ENCODE data around the gene PDSS2.
"Not testable (repeated sequence)": the region's sequence is repeated elsewhere in the genome, so short reads cannot be mapped to it uniquely, and the experiment has no call there.

The PDSS2 gene

DNA sequence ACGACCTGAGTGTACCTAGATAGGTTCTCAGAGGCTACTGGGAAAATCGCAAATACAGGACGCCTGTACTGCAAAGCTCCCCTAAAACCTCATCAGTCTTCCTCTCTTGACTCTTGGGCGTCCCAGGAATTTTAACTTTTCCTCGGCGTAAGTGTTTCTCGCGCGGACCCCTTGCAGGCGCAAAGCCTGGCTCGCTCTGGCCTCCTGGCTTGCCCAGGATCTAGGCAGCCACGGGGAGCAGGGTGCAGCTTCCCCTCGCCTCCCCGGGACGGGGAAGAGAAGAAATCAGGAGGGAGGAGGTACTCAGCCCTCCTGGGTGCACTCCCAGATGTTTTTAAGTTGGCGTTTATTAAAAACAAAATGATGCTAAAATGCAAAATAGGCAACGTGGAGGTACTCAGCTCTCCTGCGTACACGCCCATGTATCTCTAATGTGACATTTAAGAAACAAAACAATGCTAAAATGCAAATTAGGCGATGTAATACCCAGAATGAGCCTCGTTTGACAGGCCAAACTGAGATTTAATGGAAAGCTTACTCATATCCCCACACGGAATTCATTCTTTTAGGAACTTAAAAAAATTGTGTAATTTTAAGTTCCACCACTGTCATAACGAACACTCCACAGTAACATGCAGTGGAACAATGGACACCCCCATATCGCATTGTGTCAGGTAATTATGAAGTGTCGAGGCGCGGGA is 29.0 kb upstream of the PDSS2 start:
- Histone ChIP-seq H3K9me2 (replicated peaks; ENCODE audit: control insufficient read depth, low read length) (no peaks in the 10 kb centered on the region), H3K79me2 (ENCODE audit: control insufficient read depth, low read length) (peaks cover 30% of the 10 kb centered on the region), H3F3A (ENCODE audit: control insufficient read depth, insufficient read depth) (peaks cover 7% of the 10 kb centered on the region), H3K27me3 (ENCODE audit: control insufficient read depth, low read length) (peaks cover 15% of the 10 kb centered on the region), H4K20me1 (ENCODE audit: control insufficient read depth, insufficient read depth, low read depth, low read length) (no peaks in the 10 kb centered on the region), H3K4me1 (ENCODE audit: control insufficient read depth, low read length) (peaks cover 38% of the 10 kb centered on the region), H3K9me3 (ENCODE audit: control insufficient read depth, insufficient read depth, low read length) (no peaks in the 10 kb centered on the region), H3K4me2 (ENCODE audit: low read length) (peak overlapping the region; percentile 94), H3K27ac (ENCODE audit: low read depth, low read length) (no peak overlapping the region), H3K4me3 (ENCODE audit: low read length) (peak overlapping the region; percentile 87), H3K36me3 (ENCODE audit: control insufficient read depth, low read length) (0 out of 2 replicates have a peak, but pooled peaks cover 3% of the 10 kb centered on the region)
- no peak for TF ChIP-seq EZH2phosphoT487 (IDR thresholded peaks at IDR 0.05; ENCODE audit: borderline replicate concordance, low read length)
- TF ChIP-seq, protein P1, sequence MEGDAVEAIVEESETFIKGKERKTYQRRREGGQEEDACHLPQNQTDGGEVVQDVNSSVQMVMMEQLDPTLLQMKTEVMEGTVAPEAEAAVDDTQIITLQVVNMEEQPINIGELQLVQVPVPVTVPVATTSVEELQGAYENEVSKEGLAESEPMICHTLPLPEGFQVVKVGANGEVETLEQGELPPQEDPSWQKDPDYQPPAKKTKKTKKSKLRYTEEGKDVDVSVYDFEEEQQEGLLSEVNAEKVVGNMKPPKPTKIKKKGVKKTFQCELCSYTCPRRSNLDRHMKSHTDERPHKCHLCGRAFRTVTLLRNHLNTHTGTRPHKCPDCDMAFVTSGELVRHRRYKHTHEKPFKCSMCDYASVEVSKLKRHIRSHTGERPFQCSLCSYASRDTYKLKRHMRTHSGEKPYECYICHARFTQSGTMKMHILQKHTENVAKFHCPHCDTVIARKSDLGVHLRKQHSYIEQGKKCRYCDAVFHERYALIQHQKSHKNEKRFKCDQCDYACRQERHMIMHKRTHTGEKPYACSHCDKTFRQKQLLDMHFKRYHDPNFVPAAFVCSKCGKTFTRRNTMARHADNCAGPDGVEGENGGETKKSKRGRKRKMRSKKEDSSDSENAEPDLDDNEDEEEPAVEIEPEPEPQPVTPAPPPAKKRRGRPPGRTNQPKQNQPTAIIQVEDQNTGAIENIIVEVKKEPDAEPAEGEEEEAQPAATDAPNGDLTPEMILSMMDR (IDR thresholded peaks at IDR 0.05; ENCODE audit: low read depth, low read length, poor library complexity, severe bottlenecking): no peak

DNA sequence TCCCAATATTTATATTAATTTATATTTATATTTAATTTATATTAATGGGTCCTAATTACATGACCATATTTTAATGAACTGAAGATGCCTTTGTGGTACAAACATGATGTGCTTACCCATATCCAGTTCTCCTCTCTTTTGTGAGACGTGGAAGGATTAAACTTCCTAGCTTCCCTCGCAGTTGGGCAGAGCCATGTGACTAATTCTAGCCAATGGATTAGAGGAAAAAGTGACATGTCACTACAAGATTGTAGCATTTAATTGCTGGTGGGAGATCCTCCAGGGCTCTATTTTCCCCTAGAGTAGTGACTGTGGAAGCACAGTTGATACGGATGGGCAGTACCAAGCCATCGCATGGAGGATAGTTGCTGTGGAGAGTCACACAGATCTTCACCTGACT is 25.8 kb upstream of the PDSS2 start:
- no peak overlapping the region for H3K4me3 ChIP-seq (ENCODE audit: low read length)
- no peak overlapping the region for H3K27ac ChIP-seq (ENCODE audit: low read depth, low read length)
- TF ChIP-seq EZH2phosphoT487 (IDR thresholded peaks at IDR 0.05; ENCODE audit: borderline replicate concordance, low read length): no peak
- TF ChIP-seq, protein P1 (IDR thresholded peaks at IDR 0.05; ENCODE audit: low read depth, low read length, poor library complexity, severe bottlenecking): no peak
- H3K4me1 ChIP-seq (ENCODE audit: control insufficient read depth, low read length): peaks cover 19% of the 10 kb centered on the region
- peaks cover 15% of the 10 kb centered on the region for H3K27me3 ChIP-seq (ENCODE audit: control insufficient read depth, low read length)
- no peaks in the 10 kb centered on the region for H3K9me2 ChIP-seq (replicated peaks; ENCODE audit: control insufficient read depth, low read length)
- no peaks in the 10 kb centered on the region for H3K9me3 ChIP-seq (ENCODE audit: control insufficient read depth, insufficient read depth, low read length)
- H3K36me3 ChIP-seq (ENCODE audit: control insufficient read depth, low read length): no peaks in the 10 kb centered on the region
- H3K4me2 ChIP-seq (ENCODE audit: low read length): no peak overlapping the region
- H3F3A ChIP-seq (ENCODE audit: control insufficient read depth, insufficient read depth): peaks cover 7% of the 10 kb centered on the region
- no peaks in the 10 kb centered on the region for H3K79me2 ChIP-seq (ENCODE audit: control insufficient read depth, low read length)
- H4K20me1 ChIP-seq (ENCODE audit: control insufficient read depth, insufficient read depth, low read depth, low read length): no peaks in the 10 kb centered on the region

- H3K9me3 ChIP-seq (ENCODE audit: control insufficient read depth, insufficient read depth, low read length): no peaks in the 10 kb centered on the region
- TF ChIP-seq, protein P1 (IDR thresholded peaks at IDR 0.05; ENCODE audit: low read depth, low read length, poor library complexity, severe bottlenecking): no peak
- TF ChIP-seq EZH2phosphoT487 (IDR thresholded peaks at IDR 0.05; ENCODE audit: borderline replicate concordance, low read length): no peak
- H3K9me2 ChIP-seq (replicated peaks; ENCODE audit: control insufficient read depth, low read length): no peaks in the 10 kb centered on the region
- H3K4me1 ChIP-seq (ENCODE audit: control insufficient read depth, low read length): 0 out of 2 replicates have a peak, but pooled peaks cover 4% of the 10 kb centered on the region
- no peaks in the 10 kb centered on the region for H3K36me3 ChIP-seq (ENCODE audit: control insufficient read depth, low read length)
- H3K4me3 ChIP-seq (ENCODE audit: low read length): no peak overlapping the region
- no peak overlapping the region for H3K27ac ChIP-seq (ENCODE audit: low read depth, low read length)
- H3K79me2 ChIP-seq (ENCODE audit: control insufficient read depth, low read length): no peaks in the 10 kb centered on the region
- no peaks in the 10 kb centered on the region for H3K27me3 ChIP-seq (ENCODE audit: control insufficient read depth, low read length)
- H4K20me1 ChIP-seq (ENCODE audit: control insufficient read depth, insufficient read depth, low read depth, low read length): no peaks in the 10 kb centered on the region
- no peaks in the 10 kb centered on the region for H3F3A ChIP-seq (ENCODE audit: control insufficient read depth, insufficient read depth)
- H3K4me2 ChIP-seq (ENCODE audit: low read length): no peak overlapping the region
Measured at GRCh38 chr6:107479089-107479690, 19.8 kb upstream of the PDSS2 start.

- H3K79me2 ChIP-seq (ENCODE audit: control insufficient read depth, low read length); H3K4me2 ChIP-seq (ENCODE audit: low read length); H3K4me1 ChIP-seq (ENCODE audit: control insufficient read depth, low read length); H4K20me1 ChIP-seq (ENCODE audit: control insufficient read depth, insufficient read depth, low read depth, low read length); H3K9me3 ChIP-seq (ENCODE audit: control insufficient read depth, insufficient read depth, low read length); H3K27me3 ChIP-seq (ENCODE audit: control insufficient read depth, low read length); H3K9me2 ChIP-seq (replicated peaks; ENCODE audit: control insufficient read depth, low read length); H3K27ac ChIP-seq (ENCODE audit: low read depth, low read length); H3F3A ChIP-seq (ENCODE audit: control insufficient read depth, insufficient read depth); H3K4me3 ChIP-seq (ENCODE audit: low read length); H3K36me3 ChIP-seq (ENCODE audit: control insufficient read depth, low read length): not testable (repeated sequence)
Measured at GRCh38 chr6:107475826-107476225, 16.5 kb upstream of the PDSS2 start.

- not testable (repeated sequence) for H3K27me3 ChIP-seq (ENCODE audit: control insufficient read depth, low read length); H3K9me3 ChIP-seq (ENCODE audit: control insufficient read depth, insufficient read depth, low read length); H3K4me2 ChIP-seq (ENCODE audit: low read length); H3K9me2 ChIP-seq (replicated peaks; ENCODE audit: control insufficient read depth, low read length); H4K20me1 ChIP-seq (ENCODE audit: control insufficient read depth, insufficient read depth, low read depth, low read length); H3K36me3 ChIP-seq (ENCODE audit: control insufficient read depth, low read length); H3F3A ChIP-seq (ENCODE audit: control insufficient read depth, insufficient read depth); H3K79me2 ChIP-seq (ENCODE audit: control insufficient read depth, low read length); H3K27ac ChIP-seq (ENCODE audit: low read depth, low read length); H3K4me1 ChIP-seq (ENCODE audit: control insufficient read depth, low read length); H3K4me3 ChIP-seq (ENCODE audit: low read length)
Measured at GRCh38 chr6:107475360-107475759, 16.0 kb upstream of the PDSS2 start.

Measured in DOHH2 (cell line).